H1 (cell line): ENCODE measurements around the gene HS6ST2. TPM values are rescaled to one million over a fixed set of nuclear protein-coding genes. Genes with fewer than 3 reads are reported as not detected.

Experiments
- CTCF ChIA-PET: fragments of 300-600 bp; sonication (Branson Sonifier 250); formaldehyde crosslinking; loops from one replicate; lab custom pipeline; 2021; ENCODE audit not compliant: partially characterized antibody; lab: Charles Lee
- POLR2A ChIA-PET: fragments of 300-600 bp; sonication (Branson Sonifier 250); formaldehyde crosslinking; loops from one replicate; lab custom pipeline; 2021; ENCODE audit warnings: inconsistent platforms; ENCODE audit not compliant: partially characterized antibody; lab: Charles Lee
- DNase-seq, 2 experiments: peaks; one replicate each; pipeline versions ENCODE4 v3.0.0 to v3.0.0-alpha.2; 2010 to 2022; ENCODE audit warnings: low spot score in 2 of 2, low read depth in 1 of 2, mixed read lengths in 1 of 2
- FAIRE-seq: peaks from 2 replicates; lab custom pipeline; 2011; peaks lifted over from hg19 to GRCh38; lab: Jason Lieb, UNC
- H2AFZ ChIP-seq: 2 replicates; pipeline ENCODE4 v1.8.1; 2012; ENCODE audit warnings: low read length, inconsistent platforms
- H2AK5ac ChIP-seq: 2 replicates; pipeline ENCODE4 v1.6.1; 2013; ENCODE audit warnings: low read depth, low read length
- H2BK120ac ChIP-seq: replicated peaks from 2 replicates; pipeline ENCODE3; 2013; ENCODE audit warnings: low read depth, low read length, inconsistent platforms
- H2BK12ac ChIP-seq: 2 replicates; pipeline ENCODE4 v1.6.1; 2013; ENCODE audit warnings: low read depth, low read length
- H2BK15ac ChIP-seq: 2 replicates; pipeline ENCODE4 v1.6.1; 2013; ENCODE audit warnings: low read length
- H2BK20ac ChIP-seq: 2 replicates; pipeline ENCODE4 v1.6.1; 2013; ENCODE audit warnings: low read length
- H2BK5ac ChIP-seq: 2 replicates; pipeline ENCODE4 v1.6.1; 2013; ENCODE audit warnings: low read depth, low read length
- H3K14ac ChIP-seq: 2 replicates; pipeline ENCODE4 v1.6.1; 2013; ENCODE audit warnings: inconsistent platforms; ENCODE audit not compliant: insufficient read length
- H3K18ac ChIP-seq: 2 replicates; pipeline ENCODE4 v1.6.1; 2013; ENCODE audit warnings: low read length; ENCODE audit errors: extremely low read depth
- H3K23ac ChIP-seq: 2 replicates; pipeline ENCODE4 v1.6.1; 2013; ENCODE audit warnings: inconsistent platforms; ENCODE audit not compliant: insufficient read length
- H3K23me2 ChIP-seq: 2 replicates; pipeline ENCODE4 v1.6.1; 2013; ENCODE audit warnings: low read depth, low read length
- H3K27ac ChIP-seq: 2 replicates; pipeline ENCODE4 v1.6.1; 2011; ENCODE audit warnings: low read depth, low read length, inconsistent platforms
- H3K27me3 ChIP-seq, 4 experiments: replicated peaks in 1 of 4; 1 replicate in 1 of 4; 2 replicates in 3 of 4; pipeline versions ENCODE4 v1.6.1 to v1.8.1; 2011 to 2013; ENCODE audit warnings: low read length in 3 of 4, mild to moderate bottlenecking in 3 of 4, inconsistent platforms in 2 of 4, mixed read lengths in 2 of 4, moderate library complexity in 1 of 4; ENCODE audit not compliant: control insufficient read depth in 3 of 4, insufficient read depth in 3 of 4; ENCODE audit errors: extremely low read depth in 1 of 4
- H3K36me3 ChIP-seq, 4 experiments: 2 replicates each; pipeline versions ENCODE4 v1.6.1 to v1.8.1; 2011 to 2013; ENCODE audit warnings: mild to moderate bottlenecking in 4 of 4, low read length in 3 of 4, moderate library complexity in 2 of 4, control low read depth in 1 of 4, inconsistent platforms in 1 of 4; ENCODE audit not compliant: insufficient read depth in 4 of 4, control insufficient read depth in 2 of 4
- H3K4ac ChIP-seq: replicated peaks from 2 replicates; pipeline ENCODE3; 2013; ENCODE audit warnings: low read length, low read depth, mixed read lengths, inconsistent platforms; ENCODE audit not compliant: insufficient read length
- H3K4me1 ChIP-seq, 4 experiments: replicated peaks in 1 of 4; 1 replicate in 1 of 4; 2 replicates in 3 of 4; pipeline versions ENCODE4 v1.6.1 to v1.8.1; 2011 to 2013; ENCODE audit warnings: low read length in 3 of 4, inconsistent platforms in 2 of 4, mixed read lengths in 1 of 4; ENCODE audit not compliant: insufficient read depth in 4 of 4, control insufficient read depth in 3 of 4
- H3K4me2 ChIP-seq, 2 experiments: 2 replicates each; pipeline versions ENCODE4 v1.6.1 to v1.8.1; 2011 to 2013; ENCODE audit warnings: low read depth in 2 of 2, low read length in 2 of 2, control low read depth in 1 of 2, inconsistent platforms in 1 of 2, mild to moderate bottlenecking in 1 of 2; ENCODE audit not compliant: insufficient read depth in 1 of 2
- H3K4me3 ChIP-seq, 4 experiments: fragments of 200-600, 300-600 bp in 1 of 4; sonication (generic), shearing (Covaris generic), sonication (Bioruptor Twin) in 1 of 4; 2 replicates each; pipeline versions ENCODE4 v1.5.1 to v1.8.1; 2011 to 2016; ENCODE audit warnings: low read length in 4 of 4, low read depth in 3 of 4, control low read depth in 2 of 4, inconsistent platforms in 2 of 4, mild to moderate bottlenecking in 2 of 4, mixed read lengths in 1 of 4, moderate library complexity in 1 of 4; ENCODE audit not compliant: insufficient read depth in 2 of 4; ENCODE audit errors: extremely low read depth in 1 of 4
- H3K56ac ChIP-seq: replicated peaks from 2 replicates; pipeline ENCODE3; 2013; ENCODE audit warnings: low read depth, mild to moderate bottlenecking, mixed read lengths, low read length, inconsistent platforms; ENCODE audit not compliant: insufficient read length
- H3K79me1 ChIP-seq: 2 replicates; pipeline ENCODE4 v1.6.1; 2013; ENCODE audit warnings: low read depth, low read length, control low read depth
- H3K79me2 ChIP-seq, 2 experiments: 2 replicates each; pipeline versions ENCODE4 v1.6.1 to v1.8.1; 2012 to 2013; ENCODE audit warnings: low read length in 2 of 2, mild to moderate bottlenecking in 2 of 2, inconsistent platforms in 1 of 2; ENCODE audit not compliant: insufficient read depth in 2 of 2, control insufficient read depth in 1 of 2
- H3K9ac ChIP-seq, 4 experiments: replicated peaks in 1 of 4; 1 replicate in 1 of 4; 2 replicates in 3 of 4; pipeline versions ENCODE4 v1.6.1 to v1.8.1; 2011 to 2013; ENCODE audit warnings: low read depth in 3 of 4, low read length in 3 of 4, control low read depth in 2 of 4, mild to moderate bottlenecking in 2 of 4, moderate library complexity in 2 of 4, inconsistent platforms in 1 of 4; ENCODE audit errors: extremely low read depth in 1 of 4
- H3K9me3 ChIP-seq, 2 experiments: 2 replicates each; pipeline versions ENCODE4 v1.6.1 to v1.8.1; 2012 to 2013; ENCODE audit warnings: mild to moderate bottlenecking in 2 of 2, moderate library complexity in 2 of 2, control low read depth in 1 of 2, inconsistent platforms in 1 of 2, low read depth in 1 of 2, low read length in 1 of 2, mixed read lengths in 1 of 2; ENCODE audit not compliant: insufficient read depth in 2 of 2
- H4K20me1 ChIP-seq, 2 experiments: replicated peaks in 1 of 2; 2 replicates each; pipeline versions ENCODE3 to v1.8.1; 2011 to 2013; ENCODE audit warnings: inconsistent platforms in 2 of 2, low read length in 2 of 2, mild to moderate bottlenecking in 1 of 2; ENCODE audit not compliant: insufficient read depth in 2 of 2, control insufficient read depth in 1 of 2
- H4K5ac ChIP-seq: 2 replicates; pipeline ENCODE4 v1.6.1; 2013; ENCODE audit warnings: low read length, low read depth, mixed read lengths, inconsistent platforms; ENCODE audit not compliant: insufficient read length
- H4K8ac ChIP-seq: 2 replicates; pipeline ENCODE4 v1.8.0; 2013; ENCODE audit warnings: mild to moderate bottlenecking, moderate library complexity, low read length, inconsistent platforms; ENCODE audit not compliant: insufficient read depth; ENCODE audit errors: extremely low read depth
- H4K91ac ChIP-seq: replicated peaks from 2 replicates; pipeline ENCODE3; 2013; ENCODE audit warnings: low read length, mixed read lengths, inconsistent platforms; ENCODE audit not compliant: insufficient read length
- CEBPB ChIP-seq: IDR thresholded peaks from 2 replicates; pipeline ENCODE4 v1.6.1; 2012; ENCODE audit warnings: low read depth, low read length
- JUND ChIP-seq: IDR thresholded peaks from 2 replicates; pipeline ENCODE4 v1.6.1; 2011; ENCODE audit warnings: mild to moderate bottlenecking, improper control_type of control experiment, low read length
- RAD21 ChIP-seq, 2 experiments: IDR thresholded peaks in 1 of 2; conservative IDR thresholded peaks in 1 of 2; 2 replicates each; pipeline ENCODE4 v1.6.1; 2011; ENCODE audit warnings: low read depth in 2 of 2, low read length in 2 of 2, improper control_type of control experiment in 1 of 2, inconsistent platforms in 1 of 2, mild to moderate bottlenecking in 1 of 2, moderate library complexity in 1 of 2
- RFX5 ChIP-seq: IDR thresholded peaks from 2 replicates; pipeline ENCODE4 v1.6.1; 2011; ENCODE audit warnings: low read depth, low read length, improper control_type of control experiment, borderline replicate concordance
- SAP30 ChIP-seq: fragments of 300-600 bp; sonication (generic); IDR thresholded peaks from 2 replicates; pipeline ENCODE4 v1.7.1; 2012; ENCODE audit warnings: low read length, moderate library complexity, mild to moderate bottlenecking, inconsistent platforms; ENCODE audit not compliant: insufficient read depth, insufficient replicate concordance
- SRF ChIP-seq: IDR thresholded peaks from 2 replicates; pipeline ENCODE4 v1.6.1; 2011; ENCODE audit warnings: mild to moderate bottlenecking, low read depth, low read length, moderate library complexity
- WGBS, 2 experiments: shearing (Covaris generic) in 1 of 2; methylation state at CpG; one replicate each; pipeline versions ENCODE4 v1.1.6 to v1.1.7; 2013 to 2015; ENCODE audit warnings: low lambda C conversion rate in 2 of 2, mixed read lengths in 2 of 2, inconsistent platforms in 1 of 2, low coverage in 1 of 2, missing lambda C conversion rate in 1 of 2; ENCODE audit not compliant: insufficient replicate concordance in 2 of 2, insufficient coverage in 1 of 2, insufficient read length in 1 of 2; ENCODE audit errors: extremely low coverage in 1 of 2, missing lambda C conversion rate in 1 of 2; 5-methylcytosine and 5-hydroxymethylcytosine counted together
- polyA plus RNA-seq, 7 experiments: library from polyadenylated mRNA; depleted of rRNA in 3 of 7; stranded (reverse) in 5 of 7; unstranded in 2 of 7; fragments of >200 nt in 5 of 7; fragments of 200-250 nt in 2 of 7; gene quantifications; 1 replicate in 5 of 7; 2 replicates in 1 of 7; 4 replicates in 1 of 7; pipeline versions ENCODE4 v1.2.1 to v1.2.3, GENCODE V29; 2011 to 2013; ENCODE audit warnings: missing spikeins in 2 of 7, mixed read lengths in 2 of 7
- total RNA-seq: library from RNA; stranded (reverse); fragmentation: NEBNext Ultra II Directional; extraction: Animal tissue kit (Norgen Biotek cat#: 25700); gene quantifications from 2 replicates; pipeline ENCODE4 v1.2.1, GENCODE V29; 2021

The HS6ST2 gene
- total and polyA plus RNA-seq, 2 of the 8 experiments (the other 6 are each of a cell fraction or from before 2014, with no cell fraction given): 3.9 TPM

GRCh38 chrX:132837967-132838366, 120.5 kb downstream of the HS6ST2 start:
- FAIRE-seq (no peak), DNase-seq (no peak)
- no peak overlapping the region for H3K27ac ChIP-seq
- no peak overlapping the region for H2BK12ac ChIP-seq
- 81% methylated on average over 5 of the region's 5 CpGs; no CpG with 5 or more reads in 1 of the 2 experiments for WGBS, 2 experiments
- no peak overlapping the region for H2BK5ac ChIP-seq
- no peaks in the 10 kb centered on the region for H3K79me1 ChIP-seq
- H3K4me1 ChIP-seq: peaks cover 0 to 3% (median 0%) of the 10 kb centered on the region in 4 experiments; a peak in 2 of 7 replicates
- no peaks in the 10 kb centered on the region for H3K23me2 ChIP-seq
- H3K14ac ChIP-seq: no peak overlapping the region
- no peaks in the 10 kb centered on the region for H3K36me3 ChIP-seq
- no peaks in the 10 kb centered on the region for H3K27me3 ChIP-seq
- H2BK120ac ChIP-seq: no peak overlapping the region
- no peak overlapping the region for H3K56ac ChIP-seq
- H3K23ac ChIP-seq: no peak overlapping the region
- no peaks in the 10 kb centered on the region for H3K9me3 ChIP-seq
- H2BK15ac ChIP-seq: no peak overlapping the region
- no peak overlapping the region for H4K8ac ChIP-seq
- no peak overlapping the region for H2AK5ac ChIP-seq
- H2BK20ac ChIP-seq: no peak overlapping the region
- no peak overlapping the region for H3K4me2 ChIP-seq
- H4K20me1 ChIP-seq: no peaks in the 10 kb centered on the region
- no peaks in the 10 kb centered on the region for H3K79me2 ChIP-seq
- no peak overlapping the region for H2AFZ ChIP-seq
- CTCF ChIA-PET: no interaction called here
- H3K4ac ChIP-seq: no peak overlapping the region
- no peak overlapping the region for H3K4me3 ChIP-seq
- H4K5ac ChIP-seq: no peak overlapping the region
- no peak overlapping the region for H3K18ac ChIP-seq
- H4K91ac ChIP-seq: no peak overlapping the region
- POLR2A ChIA-PET: no interaction called here
- no peak overlapping the region for H3K9ac ChIP-seq
- TF ChIP-seq SAP30 (no peak), SRF (no peak), RAD21 (IDR thresholded peaks at IDR 0.05 in 1 of 2, conservative IDR thresholded peaks at IDR 0.05 in 1 of 2; ENCODE audit: low read depth in 2 of 2, low read length in 2 of 2) (no peak), JUND (no peak), RFX5 (no peak), CEBPB (no peak)
